GM13977 (cell line): ENCODE results near the gene CNOT4.
A peak's percentile ranks its signal among the peaks of the same experiment; 100 is the strongest.
"Not testable (repeated sequence)": the region's sequence is repeated elsewhere in the genome, so short reads cannot be mapped to it uniquely, and the experiment has no call there.

ENCODE experiments used
- DNase-seq: peaks from one replicate; pipeline ENCODE4 v3.0.0; 2012; ENCODE audit warnings: low spot score
- CTCF ChIP-seq: IDR thresholded peaks from 2 replicates; pipeline ENCODE4 v1.5.1; 2012; ENCODE audit warnings: mild to moderate bottlenecking, control low read depth; ENCODE audit not compliant: insufficient read depth; ENCODE audit errors: extremely low read depth, missing control alignments
- in situ Hi-C: fragments of 300-500 bp; cut with MboI; formaldehyde crosslinking; loops from one replicate; pipeline ENCODE4 v1.12.0; 2022; ENCODE audit warnings: low sequenced_read_pairs, low pct_unique_long_range_greater_than_20kb, mixed read lengths, inconsistent platforms; ENCODE audit not compliant: unreplicated experiment

Gene CNOT4

GRCh38 chr7:135448753-135449152 is 61.1 kb downstream of the CNOT4 start:
- no peak for TF ChIP-seq CTCF
- no peak for DNase-seq
- in situ Hi-C loops: no loop called here

GRCh38 chr7:135447748-135448147 is 62.2 kb downstream of the CNOT4 start:
- no peak for TF ChIP-seq CTCF
- DNase-seq: no peak
- in situ Hi-C loops: no loop called here

- DNase-seq: no peak
- TF ChIP-seq CTCF: no peak
- in situ Hi-C loops: no loop called here
These were observed 64.2 kb downstream of the CNOT4 start for GRCh38 chr7:135445690-135446089.

- DNase-seq, in situ Hi-C loops: not testable (repeated sequence)
These were observed 64.6 kb downstream of the CNOT4 start for GRCh38 chr7:135445266-135445665.

GRCh38 chr7:135441791-135442190 is 68.1 kb downstream of the CNOT4 start:
- no peak for TF ChIP-seq CTCF
- in situ Hi-C loops: no loop called here
- DNase-seq: peak; percentile 6

GRCh38 chr7:135434047-135434446 is 75.9 kb downstream of the CNOT4 start:
- in situ Hi-C loops: no loop called here
- TF ChIP-seq CTCF: no peak
- DNase-seq: no peak

- in situ Hi-C loops: no loop called here
- no peak for DNase-seq
- TF ChIP-seq CTCF: no peak
These were observed 79.3 kb downstream of the CNOT4 start for GRCh38 chr7:135430626-135431025.
